Breast epithelium (tissue), 3 donors: ENCODE results near the gene WDR91.

Experiments
- CTCF ChIP-seq, 3 donors: fragments of 450-650 bp; IDR thresholded peaks; one replicate each; pipeline ENCODE4 v1.5.1; 2016 to 2017; ENCODE audit warnings: antibody characterized with exemption in 3 of 3, mild to moderate bottlenecking in 3 of 3, moderate library complexity in 3 of 3
- POLR2A ChIP-seq: fragments of 450-650 bp; IDR thresholded peaks from one replicate; pipeline ENCODE4 v1.6.1; 2016; ENCODE audit warnings: antibody characterized with exemption, mild to moderate bottlenecking, moderate library complexity
- POLR2AphosphoS5 ChIP-seq, 3 donors: sonication (generic); formaldehyde crosslinking; IDR thresholded peaks; one replicate each; pipeline ENCODE4 v1.6.1; 2017; ENCODE audit warnings: antibody characterized with exemption in 3 of 3

GRCh38 chr7:135232720-135233119, 21.4 kb upstream of the WDR91 start:
- no peak for TF ChIP-seq CTCF (IDR thresholded peaks at IDR 0.05)
- no peak for TF ChIP-seq POLR2A
- TF ChIP-seq POLR2AphosphoS5 (IDR thresholded peaks at IDR 0.05): no peak
